Duodenal mucosa (tissue), 2 donors: Measurements from ENCODE around the gene OR5A1.

Source experiments
- H3K27ac ChIP-seq: one replicate; pipeline ENCODE4 v1.7.0; 2013; ENCODE audit warnings: low read depth, low read length
- H3K27me3 ChIP-seq, 2 donors: one replicate each; pipeline ENCODE4 v1.7.0; 2013; ENCODE audit warnings: low read length in 2 of 2, control low read depth in 1 of 2; ENCODE audit not compliant: insufficient read depth in 2 of 2, control insufficient read depth in 1 of 2
- H3K36me3 ChIP-seq, 2 donors: one replicate each; pipeline ENCODE4 v1.7.0; 2013; ENCODE audit warnings: low read length in 2 of 2, control low read depth in 1 of 2; ENCODE audit not compliant: insufficient read depth in 2 of 2, control insufficient read depth in 1 of 2
- H3K4me1 ChIP-seq, 2 donors: one replicate each; pipeline ENCODE4 v1.7.0; 2013; ENCODE audit warnings: low read length in 2 of 2, control low read depth in 1 of 2; ENCODE audit not compliant: insufficient read depth in 2 of 2, control insufficient read depth in 1 of 2
- H3K4me3 ChIP-seq, 2 donors: one replicate each; pipeline ENCODE4 v1.7.0; 2013; ENCODE audit warnings: low read length in 2 of 2, low read depth in 1 of 2
- H3K9ac ChIP-seq, 2 donors: one replicate each; pipeline ENCODE4 v1.7.0; 2013; ENCODE audit warnings: low read length in 2 of 2, low read depth in 1 of 2
- H3K9me3 ChIP-seq, 2 donors: one replicate each; pipeline ENCODE4 v1.7.0; 2013; ENCODE audit warnings: low read length in 2 of 2, control low read depth in 1 of 2; ENCODE audit not compliant: control insufficient read depth in 1 of 2

OR5A1 gene

DNA sequence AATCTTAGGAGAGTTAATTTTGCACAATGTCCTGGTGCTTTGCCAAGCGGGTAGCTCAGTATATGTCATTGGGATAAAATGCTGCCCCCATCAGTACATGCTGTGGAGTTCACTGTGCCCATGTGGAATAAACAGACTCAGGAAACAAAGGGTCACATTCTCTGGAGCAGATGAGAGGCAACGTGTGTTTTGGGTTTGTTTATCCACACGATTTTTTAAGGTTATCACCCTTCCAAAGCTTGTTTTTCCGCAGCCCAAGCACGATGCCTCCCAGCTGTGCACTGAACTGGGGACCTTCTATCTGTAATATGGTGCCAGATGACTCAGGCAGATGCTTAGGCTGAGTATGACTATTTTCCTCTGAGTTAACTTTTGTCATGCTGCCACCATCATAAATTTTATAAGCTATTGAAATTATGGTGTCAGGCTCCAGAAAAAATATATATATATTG, 26.9 kb downstream of the OR5A1 start:
- no peak overlapping the region for H3K27ac ChIP-seq
- H3K9me3 ChIP-seq: no peaks in the 10 kb centered on the region
- H3K4me1 ChIP-seq: no peaks in the 10 kb centered on the region
- H3K27me3 ChIP-seq: no peaks in the 10 kb centered on the region
- H3K9ac ChIP-seq: no peak overlapping the region
- no peak overlapping the region for H3K4me3 ChIP-seq
- no peaks in the 10 kb centered on the region for H3K36me3 ChIP-seq

DNA sequence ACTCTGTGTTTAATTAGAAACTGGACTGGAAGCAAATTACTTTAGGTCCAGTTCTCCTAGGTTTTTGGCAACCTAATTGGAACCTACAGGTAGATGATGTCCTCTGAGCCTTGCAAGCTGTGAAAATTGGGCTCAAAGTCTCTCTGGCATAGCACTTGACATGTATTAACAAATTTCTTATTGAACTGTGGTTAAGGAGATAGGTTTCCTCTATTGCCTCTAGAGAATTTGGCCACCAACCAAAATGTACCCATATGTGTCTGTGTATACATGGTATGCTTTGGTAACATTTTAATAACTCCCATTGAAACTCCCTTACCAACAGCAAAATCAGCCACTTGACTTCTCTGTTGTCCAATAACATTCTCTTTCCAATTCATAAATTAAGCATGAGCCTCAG, 36.7 kb downstream of the OR5A1 start, which contains the start of gene OR4D10:
OR4D10 (plus strand) TSS at position 301 of the 400 bp plus-strand sequence. CDS start 4,115 bp downstream, outside the sequence.
- H3K4me3 ChIP-seq: no peak within 1 kb of the TSS
- no peak within 1 kb of the TSS for H3K27ac ChIP-seq
- H3K9me3 ChIP-seq: no peaks in the 10 kb centered on the region
- no peaks in the 10 kb centered on the region for H3K36me3 ChIP-seq
- H3K27me3 ChIP-seq: no peaks in the 10 kb centered on the region
- no peak within 1 kb of the TSS for H3K9ac ChIP-seq
- no peaks in the 10 kb centered on the region for H3K4me1 ChIP-seq

DNA sequence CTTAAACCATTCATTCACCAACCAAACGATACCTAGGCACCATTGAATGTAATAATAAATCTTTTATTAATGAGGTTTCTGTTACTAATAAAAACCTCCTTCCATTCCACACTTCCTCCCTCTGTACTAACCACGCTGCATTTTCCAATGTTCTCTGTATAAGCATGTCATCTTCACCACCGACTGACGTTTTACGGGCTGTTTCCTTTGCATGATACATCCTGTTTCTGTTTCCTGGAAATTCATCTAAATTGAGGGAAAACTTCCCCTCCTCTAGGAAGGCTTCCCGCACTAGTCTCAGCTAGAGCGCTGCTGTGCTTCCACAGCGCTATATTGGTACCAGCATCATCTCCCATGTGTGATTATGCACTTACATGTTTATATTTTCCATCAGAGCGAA, 38.9 kb downstream of the OR5A1 start:
- Histone ChIP-seq H3K36me3 (no peaks in the 10 kb centered on the region), H3K9ac (no peak overlapping the region), H3K4me3 (no peak overlapping the region), H3K4me1 (no peaks in the 10 kb centered on the region), H3K27ac (no peak overlapping the region), H3K27me3 (no peaks in the 10 kb centered on the region), H3K9me3 (no peaks in the 10 kb centered on the region)

DNA sequence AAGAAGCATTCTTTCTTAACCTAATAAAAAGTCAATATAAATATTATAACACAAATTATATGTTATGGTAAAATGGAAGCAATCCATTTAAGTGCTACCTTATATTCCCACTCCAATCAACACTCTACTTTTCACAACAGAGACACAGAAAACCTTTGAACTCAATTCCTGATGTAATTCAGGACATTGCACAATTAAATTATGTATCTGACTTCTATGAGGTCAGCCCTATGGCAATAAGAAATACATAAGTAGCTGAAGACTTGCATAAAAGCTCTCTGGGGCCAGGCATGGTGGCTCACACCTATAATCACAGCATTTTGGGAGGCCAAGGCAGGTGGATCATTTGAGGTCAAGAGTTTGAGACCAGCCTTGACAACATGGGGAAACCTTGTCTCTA, 43.6 kb downstream of the OR5A1 start:
- Histone ChIP-seq H3K4me3 (no peak overlapping the region), H3K36me3 (no peaks in the 10 kb centered on the region), H3K27ac (no peak overlapping the region), H3K9ac (no peak overlapping the region), H3K4me1 (no peaks in the 10 kb centered on the region), H3K9me3 (no peaks in the 10 kb centered on the region), H3K27me3 (no peaks in the 10 kb centered on the region)

DNA sequence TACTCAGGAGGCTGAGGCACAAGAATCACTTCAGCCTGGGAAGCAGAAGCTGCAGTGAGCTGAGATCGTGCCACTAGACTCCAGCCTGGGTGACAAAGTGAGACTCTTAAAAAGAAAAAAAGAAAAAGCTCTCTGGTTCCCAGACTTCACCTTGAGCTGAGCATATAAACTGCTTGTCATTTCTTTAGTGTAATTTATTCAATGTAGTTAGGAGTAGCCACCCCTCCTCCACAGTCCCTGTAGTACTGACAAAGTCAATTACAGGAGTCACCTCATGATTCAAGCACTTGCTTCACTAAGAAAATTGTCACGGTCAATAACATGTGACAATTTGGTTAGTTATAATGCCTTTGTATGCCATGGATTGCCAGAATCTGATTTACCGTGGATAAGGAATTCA, 44.1 kb downstream of the OR5A1 start:
- Histone ChIP-seq H3K9me3 (no peaks in the 10 kb centered on the region), H3K9ac (no peak overlapping the region), H3K36me3 (no peaks in the 10 kb centered on the region), H3K4me1 (no peaks in the 10 kb centered on the region), H3K27me3 (no peaks in the 10 kb centered on the region), H3K27ac (no peak overlapping the region), H3K4me3 (no peak overlapping the region)
